ENCODE measurements around the gene AOAH. TPM values are rescaled to one million over a fixed set of nuclear protein-coding genes. Genes with fewer than 3 reads are reported as not detected.

Gene AOAH
- total and polyA plus RNA-seq, 7 donors: 3.8 to 61.3 (median 16.2) TPM

- Histone ChIP-seq H3K36me3 (no peaks in the 10 kb centered on the region), H3K4me3 (no peak overlapping the region), H3K27me3 (no peaks in the 10 kb centered on the region), H3K27ac (no peak overlapping the region), H3K9me3 (no peaks in the 10 kb centered on the region), H3K4me1 (no peaks in the 10 kb centered on the region)
- intact Hi-C loops (cut with DNase I): no loop called here
- TF ChIP-seq EP300 (IDR thresholded peaks at IDR 0.05): no peak
- TF ChIP-seq POLR2A (IDR thresholded peaks at IDR 0.05): no peak
- no peak for TF ChIP-seq POLR2AphosphoS5 (IDR thresholded peaks at IDR 0.05)
- no peak for TF ChIP-seq CTCF (IDR thresholded peaks at IDR 0.05)
- 65 to 89% methylated on average over 7 of the region's 7 CpGs for WGBS, 2 donors
- DNase-seq: no peak
Measured at GRCh38 chr7:36538126-36538525, 186.2 kb downstream of the AOAH start.

- Histone ChIP-seq H3K27ac (no peak overlapping the region), H3K9me3 (no peaks in the 10 kb centered on the region), H3K36me3 (no peaks in the 10 kb centered on the region), H3K4me1 (no peaks in the 10 kb centered on the region), H3K27me3 (no peaks in the 10 kb centered on the region), H3K4me3 (no peak overlapping the region)
- TF ChIP-seq CTCF (IDR thresholded peaks at IDR 0.05) (no peak), EP300 (IDR thresholded peaks at IDR 0.05) (no peak), POLR2AphosphoS5 (IDR thresholded peaks at IDR 0.05) (no peak), POLR2A (IDR thresholded peaks at IDR 0.05) (no peak)
- intact Hi-C loops (cut with DNase I): no loop called here
- WGBS, 2 donors: 94 to 97% methylated on average over 9 of the region's 9 CpGs
- no peak for DNase-seq
Measured at GRCh38 chr7:36535866-36536664, 188.2 kb downstream of the AOAH start.

GRCh38 chr7:36533717-36534116, 190.6 kb downstream of the AOAH start:
- Histone ChIP-seq H3K9me3 (no peaks in the 10 kb centered on the region), H3K27ac (no peak overlapping the region), H3K36me3 (no peaks in the 10 kb centered on the region), H3K4me1 (no peaks in the 10 kb centered on the region), H3K4me3 (no peak overlapping the region), H3K27me3 (no peaks in the 10 kb centered on the region)
- intact Hi-C loops (cut with DNase I): no loop called here
- TF ChIP-seq CTCF (IDR thresholded peaks at IDR 0.05) (no peak), POLR2AphosphoS5 (IDR thresholded peaks at IDR 0.05) (no peak), POLR2A (IDR thresholded peaks at IDR 0.05) (no peak), EP300 (IDR thresholded peaks at IDR 0.05) (no peak)
- DNase-seq: no peak
- WGBS, 2 donors: 90 to 94% methylated on average over 7 of the region's 7 CpGs

- intact Hi-C loops (cut with DNase I): no loop called here
- 90 to 93% methylated on average over 5 of the region's 5 CpGs for WGBS, 2 donors
- no peak for TF ChIP-seq EP300 (IDR thresholded peaks at IDR 0.05)
- no peak for TF ChIP-seq CTCF (IDR thresholded peaks at IDR 0.05)
- no peak for TF ChIP-seq POLR2A (IDR thresholded peaks at IDR 0.05)
- TF ChIP-seq POLR2AphosphoS5 (IDR thresholded peaks at IDR 0.05): no peak
Measured at GRCh38 chr7:36532981-36533499, 191.3 kb downstream of the AOAH start.

More at GRCh38 chr7:36532981-36533499, 191.3 kb downstream of the AOAH start:
- Histone ChIP-seq H3K4me3 (no peak overlapping the region), H3K27ac (no peak overlapping the region), H3K36me3 (no peaks in the 10 kb centered on the region), H3K27me3 (no peaks in the 10 kb centered on the region), H3K4me1 (no peaks in the 10 kb centered on the region), H3K9me3 (no peaks in the 10 kb centered on the region)
- DNase-seq: no peak

All from sigmoid colon (tissue), 7 donors.